ENCODE results near the gene SPIRE1.

The SPIRE1 gene

GRCh38 chr18:12470382-12471075 lies 187.4 kb downstream of the SPIRE1 start:
- TF ChIP-seq, protein P1, sequence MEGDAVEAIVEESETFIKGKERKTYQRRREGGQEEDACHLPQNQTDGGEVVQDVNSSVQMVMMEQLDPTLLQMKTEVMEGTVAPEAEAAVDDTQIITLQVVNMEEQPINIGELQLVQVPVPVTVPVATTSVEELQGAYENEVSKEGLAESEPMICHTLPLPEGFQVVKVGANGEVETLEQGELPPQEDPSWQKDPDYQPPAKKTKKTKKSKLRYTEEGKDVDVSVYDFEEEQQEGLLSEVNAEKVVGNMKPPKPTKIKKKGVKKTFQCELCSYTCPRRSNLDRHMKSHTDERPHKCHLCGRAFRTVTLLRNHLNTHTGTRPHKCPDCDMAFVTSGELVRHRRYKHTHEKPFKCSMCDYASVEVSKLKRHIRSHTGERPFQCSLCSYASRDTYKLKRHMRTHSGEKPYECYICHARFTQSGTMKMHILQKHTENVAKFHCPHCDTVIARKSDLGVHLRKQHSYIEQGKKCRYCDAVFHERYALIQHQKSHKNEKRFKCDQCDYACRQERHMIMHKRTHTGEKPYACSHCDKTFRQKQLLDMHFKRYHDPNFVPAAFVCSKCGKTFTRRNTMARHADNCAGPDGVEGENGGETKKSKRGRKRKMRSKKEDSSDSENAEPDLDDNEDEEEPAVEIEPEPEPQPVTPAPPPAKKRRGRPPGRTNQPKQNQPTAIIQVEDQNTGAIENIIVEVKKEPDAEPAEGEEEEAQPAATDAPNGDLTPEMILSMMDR (IDR thresholded peaks at IDR 0.05; ENCODE audit: control insufficient read depth, extremely low read depth, insufficient read depth) = no peak
- H3K4me3 ChIP-seq (ENCODE audit: low read depth, low read length) = no peak overlapping the region
- DNase-seq (ENCODE audit: low read depth) = no peak

- no peak for DNase-seq (ENCODE audit: low read depth)
- no peak overlapping the region for H3K4me3 ChIP-seq (ENCODE audit: low read depth, low read length)
- TF ChIP-seq, protein P1 (IDR thresholded peaks at IDR 0.05; ENCODE audit: control insufficient read depth, extremely low read depth, insufficient read depth) = no peak
Observed at GRCh38 chr18:12468445-12468844, 189.5 kb downstream of the SPIRE1 start.

DNA sequence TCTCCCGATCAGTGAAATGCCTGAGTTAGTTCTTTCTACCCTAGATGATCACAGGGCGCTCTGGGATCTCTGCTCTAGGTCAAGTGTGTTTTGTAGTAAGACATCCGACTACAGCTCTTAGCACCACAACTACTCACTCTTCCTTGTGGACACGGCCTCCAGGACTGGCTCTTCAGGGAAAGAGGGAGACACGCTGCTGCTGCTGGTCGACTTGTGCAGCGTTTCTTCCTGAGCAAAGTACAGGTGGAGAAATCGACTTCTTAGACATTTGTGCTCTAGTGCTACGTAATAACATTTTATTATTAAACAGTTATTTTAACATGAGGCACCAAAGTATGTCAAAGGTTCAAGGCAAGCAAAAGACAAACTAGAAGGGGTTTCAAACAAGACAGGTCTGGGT lies 193.2 kb downstream of the SPIRE1 start:
- TF ChIP-seq, protein P1 (IDR thresholded peaks at IDR 0.05; ENCODE audit: control insufficient read depth, extremely low read depth, insufficient read depth) = no peak
- DNase-seq (ENCODE audit: low read depth) = no peak
- H3K4me3 ChIP-seq (ENCODE audit: low read depth, low read length) = no peak overlapping the region

GRCh38 chr18:12463191-12463590 lies 194.7 kb downstream of the SPIRE1 start:
- H3K4me3 ChIP-seq (ENCODE audit: low read depth, low read length) = no peak overlapping the region
- no peak for DNase-seq (ENCODE audit: low read depth)
- TF ChIP-seq, protein P1 (IDR thresholded peaks at IDR 0.05; ENCODE audit: control insufficient read depth, extremely low read depth, insufficient read depth) = no peak

- DNase-seq (ENCODE audit: low read depth) = no peak
- no peak overlapping the region for H3K4me3 ChIP-seq (ENCODE audit: low read depth, low read length)
- TF ChIP-seq, protein P1 (IDR thresholded peaks at IDR 0.05; ENCODE audit: control insufficient read depth, extremely low read depth, insufficient read depth) = no peak
Observed at GRCh38 chr18:12462242-12462641, 195.7 kb downstream of the SPIRE1 start.

DNA sequence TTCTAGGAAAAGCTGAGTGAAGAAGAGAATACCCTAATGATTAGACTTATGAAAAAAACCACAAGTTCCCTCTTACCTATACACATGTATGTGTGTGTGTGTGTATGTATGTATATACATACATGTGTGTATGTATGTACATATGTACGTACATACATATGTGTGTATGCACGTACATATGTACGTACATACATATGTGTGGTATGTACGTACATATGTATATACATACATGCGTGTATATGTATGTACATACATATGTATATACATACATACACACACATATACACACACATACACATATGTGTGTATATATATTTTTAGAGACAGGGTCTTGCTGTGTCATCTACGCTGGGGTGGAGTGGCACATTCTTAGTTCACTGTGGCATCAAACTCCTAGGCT lies 196.6 kb downstream of the SPIRE1 start:
- DNase-seq (ENCODE audit: low read depth) = no peak
- TF ChIP-seq, protein P1 (IDR thresholded peaks at IDR 0.05; ENCODE audit: control insufficient read depth, extremely low read depth, insufficient read depth) = no peak

GRCh38 chr18:12460874-12461273 lies 197.0 kb downstream of the SPIRE1 start:
- no peak overlapping the region for H3K4me3 ChIP-seq (ENCODE audit: low read depth, low read length)
- DNase-seq (ENCODE audit: low read depth) = no peak
- TF ChIP-seq, protein P1 (IDR thresholded peaks at IDR 0.05; ENCODE audit: control insufficient read depth, extremely low read depth, insufficient read depth) = no peak

More for the DNA sequence above, 196.6 kb downstream of the SPIRE1 start:
- H3K4me3 ChIP-seq (ENCODE audit: low read depth, low read length) = no peak overlapping the region

Data from LNCaP clone FGC (cell line).